ENCODE results near the gene TMEM39A.
A peak's percentile ranks its signal among the peaks of the same experiment; 100 is the strongest.

Gene TMEM39A

DNA sequence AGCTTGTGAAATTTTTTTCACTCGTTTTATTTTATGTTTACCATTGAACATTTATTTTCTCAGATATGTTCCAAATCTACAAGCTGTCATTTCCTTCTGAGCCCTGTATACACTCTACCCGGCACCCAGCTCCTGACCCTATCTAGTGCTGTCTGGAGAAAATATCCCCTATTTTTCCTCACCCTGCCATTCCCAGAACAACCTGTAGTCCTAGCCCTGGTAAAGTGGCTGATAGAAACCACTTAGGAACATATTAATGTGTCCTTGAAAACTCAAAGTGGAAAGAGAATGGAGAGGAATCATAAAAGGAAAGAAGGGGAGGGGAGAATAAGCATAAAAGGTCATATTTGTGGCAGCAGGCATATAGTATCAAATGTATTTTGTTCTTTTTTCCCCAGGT lies 26.7 kb upstream of the TMEM39A start:
- TF ChIP-seq, protein P1, sequence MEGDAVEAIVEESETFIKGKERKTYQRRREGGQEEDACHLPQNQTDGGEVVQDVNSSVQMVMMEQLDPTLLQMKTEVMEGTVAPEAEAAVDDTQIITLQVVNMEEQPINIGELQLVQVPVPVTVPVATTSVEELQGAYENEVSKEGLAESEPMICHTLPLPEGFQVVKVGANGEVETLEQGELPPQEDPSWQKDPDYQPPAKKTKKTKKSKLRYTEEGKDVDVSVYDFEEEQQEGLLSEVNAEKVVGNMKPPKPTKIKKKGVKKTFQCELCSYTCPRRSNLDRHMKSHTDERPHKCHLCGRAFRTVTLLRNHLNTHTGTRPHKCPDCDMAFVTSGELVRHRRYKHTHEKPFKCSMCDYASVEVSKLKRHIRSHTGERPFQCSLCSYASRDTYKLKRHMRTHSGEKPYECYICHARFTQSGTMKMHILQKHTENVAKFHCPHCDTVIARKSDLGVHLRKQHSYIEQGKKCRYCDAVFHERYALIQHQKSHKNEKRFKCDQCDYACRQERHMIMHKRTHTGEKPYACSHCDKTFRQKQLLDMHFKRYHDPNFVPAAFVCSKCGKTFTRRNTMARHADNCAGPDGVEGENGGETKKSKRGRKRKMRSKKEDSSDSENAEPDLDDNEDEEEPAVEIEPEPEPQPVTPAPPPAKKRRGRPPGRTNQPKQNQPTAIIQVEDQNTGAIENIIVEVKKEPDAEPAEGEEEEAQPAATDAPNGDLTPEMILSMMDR (IDR thresholded peaks at IDR 0.05; ENCODE audit: low read depth, low read length, missing control alignments), result no peak
- DNase-seq (ENCODE audit: low read depth), result no peak
- in situ Hi-C loops (cut with HindIII; ENCODE audit: low sequenced_read_pairs), result no loop called here
- H3K4me3 ChIP-seq (ENCODE audit: low read depth, low read length), result no peak overlapping the region

DNA sequence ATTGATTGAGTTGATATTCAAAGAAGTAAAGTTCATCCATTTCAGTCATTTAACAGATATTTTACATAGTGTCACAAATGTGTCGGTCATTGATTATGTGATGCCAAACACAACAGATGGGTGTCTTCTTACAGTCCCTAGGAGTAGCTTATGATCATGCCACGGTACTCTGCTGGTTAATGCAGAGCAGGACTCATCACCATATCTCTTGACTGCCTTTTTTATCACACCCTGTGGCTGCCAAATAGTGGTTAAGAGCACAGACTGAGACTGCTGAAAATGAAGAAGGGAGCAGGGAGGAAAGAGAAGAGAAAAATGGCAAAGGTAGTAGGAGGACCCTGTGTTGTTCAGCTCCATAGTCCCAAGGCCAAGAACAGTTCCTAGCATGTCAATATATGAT lies 22.1 kb upstream of the TMEM39A start:
- H3K4me3 ChIP-seq (ENCODE audit: low read depth, low read length), result no peak overlapping the region
- in situ Hi-C loops (cut with HindIII; ENCODE audit: low sequenced_read_pairs), result no loop called here
- TF ChIP-seq, protein P1 (IDR thresholded peaks at IDR 0.05; ENCODE audit: low read depth, low read length, missing control alignments), result no peak
- DNase-seq (ENCODE audit: low read depth), result no peak

DNA sequence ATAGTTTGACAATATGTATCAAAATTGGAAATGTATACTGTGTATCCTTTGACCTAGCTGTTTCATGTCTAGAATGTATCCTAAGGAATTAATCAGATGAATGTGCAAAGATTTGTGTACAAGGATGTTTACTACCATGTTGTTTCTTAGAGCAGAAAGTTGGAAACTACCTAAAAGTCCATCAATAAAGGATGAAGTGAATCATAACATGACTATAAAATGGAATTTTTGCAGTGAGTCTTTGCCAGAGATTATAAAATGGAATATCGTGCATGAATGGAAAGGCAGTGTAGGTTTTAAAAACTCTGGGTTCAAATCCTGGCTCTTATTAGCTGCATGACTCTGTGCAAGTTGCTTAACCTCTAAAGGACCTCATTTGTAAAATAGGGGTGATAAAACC lies 19.7 kb upstream of the TMEM39A start:
- in situ Hi-C loops (cut with HindIII; ENCODE audit: low sequenced_read_pairs), result no loop called here
- TF ChIP-seq, protein P1 (IDR thresholded peaks at IDR 0.05; ENCODE audit: low read depth, low read length, missing control alignments), result no peak
- no peak for DNase-seq (ENCODE audit: low read depth)
- no peak overlapping the region for H3K4me3 ChIP-seq (ENCODE audit: low read depth, low read length)

DNA sequence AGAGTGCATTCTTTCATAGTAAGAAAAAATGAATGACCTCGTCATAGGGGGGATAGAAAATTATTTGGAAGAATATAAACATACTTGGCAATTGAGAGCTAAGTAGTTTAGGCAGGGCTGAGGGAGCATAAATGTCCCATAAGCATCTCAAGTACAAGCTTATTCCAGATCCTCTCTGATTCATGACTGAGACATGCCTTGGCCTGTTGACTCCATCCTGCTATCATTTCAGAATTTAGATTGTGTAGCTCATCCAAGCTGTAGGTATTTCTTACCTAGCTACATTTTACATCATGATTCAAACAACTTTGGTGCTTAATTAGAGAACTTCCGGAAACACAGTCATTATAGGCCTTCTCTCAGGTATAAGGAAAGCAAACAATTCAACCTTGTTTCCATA lies 17.7 kb upstream of the TMEM39A start:
- TF ChIP-seq, protein P1 (IDR thresholded peaks at IDR 0.05; ENCODE audit: low read depth, low read length, missing control alignments), result no peak
- H3K4me3 ChIP-seq (ENCODE audit: low read depth, low read length), result no peak overlapping the region
- DNase-seq (ENCODE audit: low read depth), result no peak
- in situ Hi-C loops (cut with HindIII; ENCODE audit: low sequenced_read_pairs), result no loop called here

DNA sequence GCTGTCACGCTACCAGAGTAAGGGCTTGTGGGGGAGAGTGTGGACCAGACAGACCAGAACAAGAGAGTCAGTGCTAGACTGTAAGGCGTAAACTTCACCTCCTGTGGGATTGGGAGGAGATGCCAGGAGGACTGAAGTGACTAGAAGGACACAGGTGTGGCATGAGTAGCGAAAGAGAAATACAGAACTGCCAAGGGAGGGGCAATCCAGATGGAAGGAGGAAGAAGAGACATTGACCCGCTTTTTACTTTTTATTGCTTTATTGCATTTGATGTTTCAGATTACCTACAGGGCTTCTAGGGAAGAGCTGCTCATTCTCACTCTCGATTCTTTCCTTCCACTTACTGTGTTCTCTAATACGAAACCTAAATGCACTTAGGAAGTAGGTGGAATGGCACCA lies 7.5 kb upstream of the TMEM39A start:
- TF ChIP-seq, protein P1 (IDR thresholded peaks at IDR 0.05; ENCODE audit: low read depth, low read length, missing control alignments), result no peak
- DNase-seq (ENCODE audit: low read depth), result no peak
- H3K4me3 ChIP-seq (ENCODE audit: low read depth, low read length), result no peak overlapping the region
- in situ Hi-C loops (cut with HindIII; ENCODE audit: low sequenced_read_pairs), result no loop called here

DNA sequence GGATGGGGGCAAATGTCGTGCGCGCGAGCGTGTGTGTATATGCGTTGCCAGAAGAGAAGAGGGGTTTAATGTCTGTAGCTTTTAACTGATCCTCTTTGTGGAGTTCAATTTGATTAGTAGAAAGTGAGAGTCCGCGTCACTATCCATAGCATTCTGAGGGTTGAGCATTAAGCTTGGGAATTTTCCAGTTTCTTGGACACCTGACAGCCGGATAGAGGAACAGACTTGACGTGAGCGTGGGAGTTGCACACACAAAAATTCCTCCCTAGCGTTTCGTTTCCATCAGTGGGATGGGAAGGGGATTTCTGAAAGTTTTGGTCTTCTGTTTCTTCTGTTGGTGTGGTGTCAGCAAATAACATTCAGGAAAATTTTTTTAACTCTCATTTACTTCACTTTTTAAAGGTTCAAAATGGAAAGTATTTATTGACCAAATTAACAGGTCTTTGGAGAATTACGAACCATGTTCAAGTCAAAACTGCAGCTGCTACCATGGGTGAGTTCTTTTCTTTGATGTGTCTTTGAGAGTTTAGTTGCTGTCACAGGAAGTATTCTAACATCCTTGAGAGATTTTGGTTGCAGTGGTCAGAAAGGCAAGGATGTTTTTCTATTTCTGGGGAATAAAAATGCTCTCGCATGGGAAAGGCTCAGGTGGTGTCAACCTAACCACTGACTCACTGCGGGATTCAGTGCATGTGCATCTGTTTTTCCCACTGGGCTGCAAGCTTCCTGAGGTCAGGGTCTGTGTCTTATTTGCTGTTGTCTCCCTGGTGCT lies 6.2 kb upstream of the TMEM39A start:
- peak overlapping the region; percentile 81 for H3K4me3 ChIP-seq (ENCODE audit: low read depth, low read length)
- TF ChIP-seq, protein P1 (IDR thresholded peaks at IDR 0.05; ENCODE audit: low read depth, low read length, missing control alignments), result no peak
- DNase-seq (ENCODE audit: low read depth), result no peak
- in situ Hi-C loops (cut with HindIII; ENCODE audit: low sequenced_read_pairs), result no loop called here

Measured in astrocyte of the cerebellum (primary cell).